ENCODE data around the gene FBXO38.

Gene FBXO38

GRCh38 chr5:148401604-148402003 is 17.8 kb downstream of the FBXO38 start:
- no peaks in the 10 kb centered on the region for H3K27me3 ChIP-seq (ENCODE audit: control insufficient read depth, insufficient read depth, low read length, poor library complexity, severe bottlenecking)
- peaks cover 21% of the 10 kb centered on the region for H3K36me3 ChIP-seq (ENCODE audit: control insufficient read depth, insufficient read depth, low read length)
- no peaks in the 10 kb centered on the region for H3K9me3 ChIP-seq (ENCODE audit: control insufficient read depth, low read length)
- peaks cover 3% of the 10 kb centered on the region for H3K4me1 ChIP-seq (ENCODE audit: control insufficient read depth, insufficient read depth, low read length)
- 88 to 100% methylated on average over 2 of the region's 2 CpGs for WGBS, 2 experiments
- H3K27ac ChIP-seq (ENCODE audit: insufficient read depth, low read depth, low read length, poor library complexity, severe bottlenecking): no peak overlapping the region
- no peak overlapping the region for H3K4me3 ChIP-seq (ENCODE audit: insufficient read depth, low read depth, low read length)

- H3K27me3 ChIP-seq (ENCODE audit: control insufficient read depth, insufficient read depth, low read length, poor library complexity, severe bottlenecking): no peaks in the 10 kb centered on the region
- peaks cover 21% of the 10 kb centered on the region for H3K36me3 ChIP-seq (ENCODE audit: control insufficient read depth, insufficient read depth, low read length)
- H3K4me3 ChIP-seq (ENCODE audit: insufficient read depth, low read depth, low read length): no peak overlapping the region
- H3K9me3 ChIP-seq (ENCODE audit: control insufficient read depth, low read length): no peaks in the 10 kb centered on the region
- H3K27ac ChIP-seq (ENCODE audit: insufficient read depth, low read depth, low read length, poor library complexity, severe bottlenecking): no peak overlapping the region
- no peaks in the 10 kb centered on the region for H3K4me1 ChIP-seq (ENCODE audit: control insufficient read depth, insufficient read depth, low read length)
These were observed 19.6 kb downstream of the FBXO38 start for GRCh38 chr5:148403344-148403743.

DNA sequence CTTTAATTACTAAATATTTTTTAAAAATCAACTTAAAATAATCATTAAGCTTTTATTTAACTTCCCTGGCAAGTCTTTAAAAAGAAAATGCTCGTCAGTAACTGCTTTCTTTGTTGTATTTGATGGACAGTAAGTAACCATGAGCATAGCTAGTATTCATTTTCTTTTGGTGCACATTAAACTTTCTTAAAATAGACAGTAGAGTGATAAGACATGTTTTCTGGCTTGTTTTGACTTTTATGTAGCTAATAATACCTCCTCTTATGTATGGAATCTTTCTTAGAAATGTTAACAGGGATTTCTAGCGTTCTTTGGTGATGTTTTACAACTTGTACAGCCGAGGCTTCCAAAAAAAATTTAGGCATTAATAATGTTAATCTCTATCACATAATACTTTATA is 22.6 kb downstream of the FBXO38 start:
- H3K4me3 ChIP-seq (ENCODE audit: insufficient read depth, low read depth, low read length): no peak overlapping the region
- no peaks in the 10 kb centered on the region for H3K9me3 ChIP-seq (ENCODE audit: control insufficient read depth, low read length)
- no peak overlapping the region for H3K27ac ChIP-seq (ENCODE audit: insufficient read depth, low read depth, low read length, poor library complexity, severe bottlenecking)
- H3K27me3 ChIP-seq (ENCODE audit: control insufficient read depth, insufficient read depth, low read length, poor library complexity, severe bottlenecking): no peaks in the 10 kb centered on the region
- H3K36me3 ChIP-seq (ENCODE audit: control insufficient read depth, insufficient read depth, low read length): peaks cover 39% of the 10 kb centered on the region
- no peaks in the 10 kb centered on the region for H3K4me1 ChIP-seq (ENCODE audit: control insufficient read depth, insufficient read depth, low read length)
- WGBS, 2 experiments: 80 to 100% methylated on average over 1 of the region's 3 CpGs

DNA sequence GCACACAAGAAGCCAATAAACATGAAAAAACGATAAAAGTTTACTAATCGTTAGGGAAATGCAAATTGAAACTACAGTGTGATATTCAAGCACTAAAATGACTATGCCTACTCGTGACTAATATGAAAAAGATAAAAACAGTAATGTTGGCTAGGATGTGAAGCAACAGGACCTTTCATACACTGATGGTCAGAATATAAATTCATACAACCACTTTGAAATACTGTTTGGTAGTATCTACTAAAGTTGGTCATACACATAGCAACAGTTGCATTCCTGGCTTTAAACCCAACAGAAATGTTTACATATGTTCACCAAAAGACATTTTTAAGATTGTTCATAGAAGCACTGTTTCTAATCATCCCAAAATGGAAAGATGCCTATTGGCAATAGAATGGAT is 24.3 kb downstream of the FBXO38 start:
- Histone ChIP-seq H3K27ac (ENCODE audit: insufficient read depth, low read depth, low read length, poor library complexity, severe bottlenecking) (no peak overlapping the region), H3K4me1 (ENCODE audit: control insufficient read depth, insufficient read depth, low read length) (no peaks in the 10 kb centered on the region), H3K36me3 (ENCODE audit: control insufficient read depth, insufficient read depth, low read length) (peaks cover 46% of the 10 kb centered on the region), H3K27me3 (ENCODE audit: control insufficient read depth, insufficient read depth, low read length, poor library complexity, severe bottlenecking) (no peaks in the 10 kb centered on the region), H3K4me3 (ENCODE audit: insufficient read depth, low read depth, low read length) (no peak overlapping the region), H3K9me3 (ENCODE audit: control insufficient read depth, low read length) (no peaks in the 10 kb centered on the region)
- WGBS, 2 experiments: 97 to 100% methylated on average over 2 to 3 of the region's 3 CpGs

GRCh38 chr5:148412124-148412523 is 28.4 kb downstream of the FBXO38 start:
- H3K36me3 ChIP-seq (ENCODE audit: control insufficient read depth, insufficient read depth, low read length): peaks cover 33% of the 10 kb centered on the region

DNA sequence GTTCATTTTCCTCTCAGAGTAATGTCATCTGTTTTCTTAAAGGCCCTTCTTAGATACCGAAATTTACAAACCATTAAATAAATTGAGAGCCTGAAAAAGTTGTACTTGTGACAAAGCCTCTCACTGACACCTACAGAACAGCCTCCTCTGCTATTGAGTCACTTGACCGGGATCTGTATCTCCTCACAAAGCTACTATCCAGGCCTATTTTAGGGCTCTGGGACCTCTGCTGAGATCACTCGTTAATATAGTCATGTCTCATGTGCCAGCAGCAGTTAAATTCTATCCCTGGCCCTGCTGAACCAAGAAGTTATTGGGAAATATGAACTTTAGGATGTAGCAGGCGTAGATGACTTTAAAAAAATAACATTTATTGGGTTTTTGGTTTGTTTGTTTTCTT is 31.1 kb downstream of the FBXO38 start:
- Histone ChIP-seq H3K9me3 (ENCODE audit: control insufficient read depth, low read length) (no peaks in the 10 kb centered on the region), H3K27ac (ENCODE audit: insufficient read depth, low read depth, low read length, poor library complexity, severe bottlenecking) (no peak overlapping the region), H3K4me3 (ENCODE audit: insufficient read depth, low read depth, low read length) (no peak overlapping the region), H3K36me3 (ENCODE audit: control insufficient read depth, insufficient read depth, low read length) (peaks cover 47% of the 10 kb centered on the region), H3K4me1 (ENCODE audit: control insufficient read depth, insufficient read depth, low read length) (no peaks in the 10 kb centered on the region), H3K27me3 (ENCODE audit: control insufficient read depth, insufficient read depth, low read length, poor library complexity, severe bottlenecking) (no peaks in the 10 kb centered on the region)
- 93 to 97% methylated on average over 3 to 4 of the region's 4 CpGs for WGBS, 2 experiments

More at GRCh38 chr5:148412124-148412523, 28.4 kb downstream of the FBXO38 start:
- no peak overlapping the region for H3K4me3 ChIP-seq (ENCODE audit: insufficient read depth, low read depth, low read length)
- no peak overlapping the region for H3K27ac ChIP-seq (ENCODE audit: insufficient read depth, low read depth, low read length, poor library complexity, severe bottlenecking)
- H3K27me3 ChIP-seq (ENCODE audit: control insufficient read depth, insufficient read depth, low read length, poor library complexity, severe bottlenecking): no peaks in the 10 kb centered on the region
- H3K4me1 ChIP-seq (ENCODE audit: control insufficient read depth, insufficient read depth, low read length): no peaks in the 10 kb centered on the region
- WGBS, 2 experiments: 92 to 98% methylated on average over 2 of the region's 2 CpGs
- H3K9me3 ChIP-seq (ENCODE audit: control insufficient read depth, low read length): no peaks in the 10 kb centered on the region

DNA sequence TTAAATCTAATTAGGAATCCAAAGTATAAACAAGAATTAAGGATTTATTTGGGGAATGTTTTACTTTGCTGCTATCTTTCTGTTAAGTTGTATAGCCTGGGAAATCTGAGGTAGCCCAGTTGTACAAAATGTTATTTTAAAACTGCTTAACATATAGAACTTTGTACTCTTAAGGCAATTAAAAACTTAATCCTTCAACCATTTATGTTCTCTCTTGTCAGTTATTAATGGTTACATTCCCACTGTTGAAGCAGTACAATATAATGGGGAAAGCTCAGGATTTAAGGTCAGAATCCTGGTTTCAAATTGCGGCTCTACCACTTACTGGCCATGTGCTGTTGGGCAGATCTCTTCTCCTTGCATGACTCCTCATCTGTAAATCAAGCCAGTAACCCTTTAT is 32.7 kb downstream of the FBXO38 start:
- Histone ChIP-seq H3K9me3 (ENCODE audit: control insufficient read depth, low read length) (no peaks in the 10 kb centered on the region), H3K27ac (ENCODE audit: insufficient read depth, low read depth, low read length, poor library complexity, severe bottlenecking) (no peak overlapping the region), H3K27me3 (ENCODE audit: control insufficient read depth, insufficient read depth, low read length, poor library complexity, severe bottlenecking) (no peaks in the 10 kb centered on the region), H3K36me3 (ENCODE audit: control insufficient read depth, insufficient read depth, low read length) (peaks cover 42% of the 10 kb centered on the region), H3K4me3 (ENCODE audit: insufficient read depth, low read depth, low read length) (no peak overlapping the region), H3K4me1 (ENCODE audit: control insufficient read depth, insufficient read depth, low read length) (no peaks in the 10 kb centered on the region)
- 86 to 95% methylated on average over 1 of the region's 1 CpG for WGBS, 2 experiments

GRCh38 chr5:148416921-148417320 is 33.2 kb downstream of the FBXO38 start:
- H3K4me1 ChIP-seq (ENCODE audit: control insufficient read depth, insufficient read depth, low read length): no peaks in the 10 kb centered on the region
- no peaks in the 10 kb centered on the region for H3K9me3 ChIP-seq (ENCODE audit: control insufficient read depth, low read length)
- no peak overlapping the region for H3K4me3 ChIP-seq (ENCODE audit: insufficient read depth, low read depth, low read length)
- peaks cover 41% of the 10 kb centered on the region for H3K36me3 ChIP-seq (ENCODE audit: control insufficient read depth, insufficient read depth, low read length)
- H3K27me3 ChIP-seq (ENCODE audit: control insufficient read depth, insufficient read depth, low read length, poor library complexity, severe bottlenecking): no peaks in the 10 kb centered on the region
- no peak overlapping the region for H3K27ac ChIP-seq (ENCODE audit: insufficient read depth, low read depth, low read length, poor library complexity, severe bottlenecking)
- 92 to 93% methylated on average over 7 of the region's 7 CpGs for WGBS, 2 experiments

- Histone ChIP-seq H3K9me3 (ENCODE audit: control insufficient read depth, low read length) (no peaks in the 10 kb centered on the region), H3K36me3 (ENCODE audit: control insufficient read depth, insufficient read depth, low read length) (peaks cover 44% of the 10 kb centered on the region), H3K4me1 (ENCODE audit: control insufficient read depth, insufficient read depth, low read length) (no peaks in the 10 kb centered on the region), H3K4me3 (ENCODE audit: insufficient read depth, low read depth, low read length) (no peak overlapping the region), H3K27me3 (ENCODE audit: control insufficient read depth, insufficient read depth, low read length, poor library complexity, severe bottlenecking) (no peaks in the 10 kb centered on the region), H3K27ac (ENCODE audit: insufficient read depth, low read depth, low read length, poor library complexity, severe bottlenecking) (no peak overlapping the region)
- 89 to 92% methylated on average over 3 of the region's 3 CpGs for WGBS, 2 experiments
These were observed 34.8 kb downstream of the FBXO38 start for GRCh38 chr5:148418511-148418910.

DNA sequence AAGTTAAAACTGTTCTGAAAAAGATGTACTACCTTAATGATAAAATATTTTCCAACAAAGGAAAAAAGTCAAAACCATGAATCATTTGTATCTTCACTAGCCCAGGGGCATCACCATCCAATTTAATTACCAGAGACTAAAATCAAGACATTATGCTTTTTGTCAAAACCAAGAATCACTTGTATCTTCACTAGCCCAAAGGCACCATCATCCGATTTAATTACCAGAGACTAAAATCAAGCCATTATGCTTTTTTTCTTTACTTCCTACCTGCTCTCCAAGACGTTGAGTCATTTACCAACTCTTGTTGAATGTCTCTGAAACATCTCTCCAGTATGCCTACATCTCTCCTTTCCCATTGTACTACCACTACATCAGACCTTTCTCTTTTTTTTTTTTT is 37.9 kb downstream of the FBXO38 start:
- no peak overlapping the region for H3K27ac ChIP-seq (ENCODE audit: insufficient read depth, low read depth, low read length, poor library complexity, severe bottlenecking)
- H3K36me3 ChIP-seq (ENCODE audit: control insufficient read depth, insufficient read depth, low read length): peaks cover 69% of the 10 kb centered on the region
- H3K4me1 ChIP-seq (ENCODE audit: control insufficient read depth, insufficient read depth, low read length): no peaks in the 10 kb centered on the region
- no peak overlapping the region for H3K4me3 ChIP-seq (ENCODE audit: insufficient read depth, low read depth, low read length)
- WGBS, 2 experiments: 92 to 96% methylated on average over 2 of the region's 2 CpGs
- no peaks in the 10 kb centered on the region for H3K27me3 ChIP-seq (ENCODE audit: control insufficient read depth, insufficient read depth, low read length, poor library complexity, severe bottlenecking)
- H3K9me3 ChIP-seq (ENCODE audit: control insufficient read depth, low read length): no peaks in the 10 kb centered on the region

DNA sequence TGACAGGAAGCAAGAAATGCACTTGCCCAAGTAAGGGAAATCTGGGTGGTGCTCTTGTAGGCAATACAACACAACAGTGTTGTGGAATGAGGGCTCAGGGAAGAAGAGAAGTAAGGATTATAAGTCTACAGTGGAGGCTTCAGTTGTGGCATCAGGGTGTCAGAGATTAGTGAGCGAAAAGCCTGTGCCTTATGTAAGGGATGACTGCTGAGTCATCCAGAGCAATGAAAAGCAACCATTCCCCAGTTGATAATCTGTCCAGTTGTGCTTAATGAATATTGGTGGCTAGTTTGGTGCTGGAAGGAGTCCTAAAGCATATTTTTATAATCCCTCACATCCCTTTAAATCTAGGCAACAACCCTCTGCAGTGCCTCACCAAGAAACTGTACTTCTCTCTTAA is 42.0 kb downstream of the FBXO38 start:
- Histone ChIP-seq H3K36me3 (ENCODE audit: control insufficient read depth, insufficient read depth, low read length) (peaks cover 52% of the 10 kb centered on the region), H3K4me1 (ENCODE audit: control insufficient read depth, insufficient read depth, low read length) (no peaks in the 10 kb centered on the region), H3K27ac (ENCODE audit: insufficient read depth, low read depth, low read length, poor library complexity, severe bottlenecking) (no peak overlapping the region), H3K4me3 (ENCODE audit: insufficient read depth, low read depth, low read length) (no peak overlapping the region), H3K27me3 (ENCODE audit: control insufficient read depth, insufficient read depth, low read length, poor library complexity, severe bottlenecking) (no peaks in the 10 kb centered on the region), H3K9me3 (ENCODE audit: control insufficient read depth, low read length) (no peaks in the 10 kb centered on the region)
- 92 to 100% methylated on average over 1 of the region's 1 CpG for WGBS, 2 experiments
